Globus pallidus (tissue), 1 donor: Measurements from ENCODE around the gene MED12.
A peak's percentile ranks its signal among the peaks of the same experiment; 100 is the strongest.

Experiments used
- DNase-seq: peaks from one replicate; pipeline ENCODE4 v3.0.0-alpha.2; 2015; ENCODE audit warnings: low spot score

The MED12 gene

GRCh38 chrX:71107245-71107644 is 11.2 kb upstream of the MED12 start:
- no peak for DNase-seq

- no peak for DNase-seq
Observed at GRCh38 chrX:71107762-71108360, 10.5 kb upstream of the MED12 start.

GRCh38 chrX:71109051-71109450 is 9.3 kb upstream of the MED12 start:
- no peak for DNase-seq

- DNase-seq = no peak
Observed at GRCh38 chrX:71111141-71111843, 7.1 kb upstream of the MED12 start, which contains the start of gene IL2RG. Gene IL2RG, minus strand, starts transcription at chrX:71111577. Its CDS starts 38 bp downstream, at chrX:71111539.

- no peak for DNase-seq
Observed at GRCh38 chrX:71111921-71112431, 6.4 kb upstream of the MED12 start.

- no peak for DNase-seq
Observed at GRCh38 chrX:71117358-71117757, 1.0 kb upstream of the MED12 start.

GRCh38 chrX:71118985-71119535 is 664 bp downstream of the MED12 start:
- DNase-seq = no peak

- no peak for DNase-seq
Observed at GRCh38 chrX:71128166-71128833, 9.9 kb downstream of the MED12 start.

GRCh38 chrX:71128915-71129765 is 10.7 kb downstream of the MED12 start:
- peak; percentile 59 for DNase-seq

- DNase-seq = no peak
Observed at GRCh38 chrX:71131510-71131909, 13.1 kb downstream of the MED12 start.

GRCh38 chrX:71140440-71140839 is 22.0 kb downstream of the MED12 start:
- DNase-seq = no peak

GRCh38 chrX:71143508-71143907 is 25.1 kb downstream of the MED12 start:
- DNase-seq = peak; percentile 60

GRCh38 chrX:71144651-71145050 is 26.3 kb downstream of the MED12 start, which contains the start of gene NLGN3:
Gene NLGN3, plus strand, starts transcription at chrX:71144841. Its CDS starts 2,909 bp downstream, at chrX:71147750.
- DNase-seq = peak; percentile 44

GRCh38 chrX:71147496-71148277 is 29.3 kb downstream of the MED12 start:
- DNase-seq = peak; percentile 41

GRCh38 chrX:71148278-71148663 is 29.9 kb downstream of the MED12 start:
- DNase-seq = no peak

GRCh38 chrX:71151366-71151765 is 33.0 kb downstream of the MED12 start:
- no peak for DNase-seq

- no peak for DNase-seq
Observed at GRCh38 chrX:71154196-71154595, 35.8 kb downstream of the MED12 start.

GRCh38 chrX:71154641-71155040 is 36.2 kb downstream of the MED12 start:
- no peak for DNase-seq

- DNase-seq = no peak
Observed at GRCh38 chrX:71158603-71159002, 40.2 kb downstream of the MED12 start.

GRCh38 chrX:71159335-71159734 is 40.9 kb downstream of the MED12 start:
- no peak for DNase-seq

GRCh38 chrX:71160475-71160874 is 42.1 kb downstream of the MED12 start:
- DNase-seq = no peak
